Hepatocyte (in vitro differentiated cells): ENCODE measurements around the gene CPM. TPM values are rescaled to one million over a fixed set of nuclear protein-coding genes. Genes with fewer than 3 reads are reported as not detected.

Experiments
- DNase-seq: peaks from one replicate; pipeline ENCODE4 v3.0.0-alpha.2; 2016; ENCODE audit warnings: low spot score
- H2AFZ ChIP-seq: fragments of 200-600 bp; sonication (generic); 2 replicates; pipeline ENCODE4 v1.6.0; 2016; ENCODE audit warnings: antibody characterized with exemption, mild to moderate bottlenecking
- H3K27ac ChIP-seq: fragments of 200-600 bp; sonication (generic); 2 replicates; pipeline ENCODE4 v1.5.1; 2016; ENCODE audit warnings: mild to moderate bottlenecking
- H3K27me3 ChIP-seq: fragments of 200-600 bp; sonication (generic); 2 replicates; pipeline ENCODE4 v1.6.1; 2016
- H3K36me3 ChIP-seq: fragments of 200-600 bp; sonication (generic); replicated peaks from 2 replicates; pipeline ENCODE4 v1.5.1; 2016; ENCODE audit warnings: low read depth; ENCODE audit not compliant: insufficient read depth
- H3K4me1 ChIP-seq: fragments of 200-600 bp; sonication (generic); 2 replicates; pipeline ENCODE4 v1.5.1; 2016; ENCODE audit warnings: mild to moderate bottlenecking, moderate library complexity; ENCODE audit not compliant: insufficient read depth
- H3K4me2 ChIP-seq: fragments of 200-600 bp; sonication (generic); 2 replicates; pipeline ENCODE4 v1.6.0; 2016
- H3K4me3 ChIP-seq: fragments of 200-600 bp; sonication (generic); 2 replicates; pipeline ENCODE4 v1.5.1; 2016; ENCODE audit warnings: mild to moderate bottlenecking
- H3K79me2 ChIP-seq: fragments of 200-600 bp; sonication (generic); 2 replicates; pipeline ENCODE4 v1.6.0; 2017; ENCODE audit warnings: mild to moderate bottlenecking
- H3K9me2 ChIP-seq: fragments of 200-600 bp; sonication (generic); replicated peaks from 2 replicates; pipeline ENCODE4 v1.6.0; 2017; ENCODE audit warnings: mild to moderate bottlenecking; ENCODE audit not compliant: insufficient read depth
- H3K9me3 ChIP-seq: fragments of 200-600 bp; sonication (generic); 2 replicates; pipeline ENCODE4 v1.5.1; 2016; ENCODE audit warnings: low read depth, mild to moderate bottlenecking
- H4K20me1 ChIP-seq: fragments of 200-600 bp; sonication (generic); 2 replicates; pipeline ENCODE4 v1.6.0; 2016; ENCODE audit warnings: mild to moderate bottlenecking; ENCODE audit not compliant: insufficient read depth, poor library complexity, severe bottlenecking
- CTCF ChIP-seq: fragments of 200-600 bp; sonication (generic); IDR thresholded peaks from 2 replicates; pipeline ENCODE4 v1.5.1; 2016; ENCODE audit warnings: antibody characterized with exemption, mild to moderate bottlenecking; ENCODE audit not compliant: poor library complexity
- EZH2 ChIP-seq: fragments of 200-600 bp; sonication (generic); IDR thresholded peaks from 2 replicates; pipeline ENCODE4 v1.6.1; 2016; ENCODE audit warnings: antibody characterized with exemption, mild to moderate bottlenecking, borderline replicate concordance
- EZH2phosphoT487 ChIP-seq: fragments of 200-600 bp; sonication (generic); IDR thresholded peaks from one replicate; pipeline ENCODE4 v1.6.1; 2018; ENCODE audit warnings: antibody characterized with exemption, mild to moderate bottlenecking, low read depth, moderate library complexity; ENCODE audit not compliant: unreplicated experiment, severe bottlenecking
- WGBS: methylation state at CpG from one replicate; pipeline ENCODE4 v1.1.6; 2016; ENCODE audit warnings: low lambda C conversion rate; ENCODE audit errors: missing lambda C conversion rate; 5-methylcytosine and 5-hydroxymethylcytosine counted together
- polyA plus RNA-seq: library from polyadenylated mRNA; unstranded; fragments of >200 nt; fragmentation: Nextera tagmentation; extraction: Ambion mirVana; gene quantifications from 2 replicates; pipeline ENCODE4 v1.2.1, GENCODE V29; 2016
- total RNA-seq: library from RNA; depleted of rRNA; stranded (reverse); fragments of >200 nt; gene quantifications from 2 replicates; pipeline ENCODE4 v1.2.3, GENCODE V29; 2014

Gene CPM
- total and polyA plus RNA-seq, 2 experiments from 2014 or later = 26.8 to 28.0 TPM

- no peaks in the 10 kb centered on the region for H3K36me3 ChIP-seq
- H2AFZ ChIP-seq = no peak overlapping the region
- no peaks in the 10 kb centered on the region for H3K4me1 ChIP-seq
- H3K27me3 ChIP-seq = no peaks in the 10 kb centered on the region
- no peaks in the 10 kb centered on the region for H3K9me3 ChIP-seq
- 93% methylated on average over 1 of the region's 1 CpG for WGBS
- H3K79me2 ChIP-seq = no peaks in the 10 kb centered on the region
- H3K9me2 ChIP-seq = no peaks in the 10 kb centered on the region
- no peak overlapping the region for H3K4me2 ChIP-seq
- no peaks in the 10 kb centered on the region for H4K20me1 ChIP-seq
- no peak overlapping the region for H3K27ac ChIP-seq
- H3K4me3 ChIP-seq = no peak overlapping the region
- no peak for DNase-seq
- no peak for TF ChIP-seq EZH2phosphoT487
- no peak for TF ChIP-seq EZH2
- no peak for TF ChIP-seq CTCF
These were observed 38.0 kb upstream of the CPM start for GRCh38 chr12:68970951-68971350.

- no peaks in the 10 kb centered on the region for H4K20me1 ChIP-seq
- no peak overlapping the region for H3K4me3 ChIP-seq
- TF ChIP-seq CTCF (no peak), EZH2 (no peak), EZH2phosphoT487 (no peak)
- H3K79me2 ChIP-seq = no peaks in the 10 kb centered on the region
- H3K4me2 ChIP-seq = no peak overlapping the region
- H3K36me3 ChIP-seq = no peaks in the 10 kb centered on the region
- DNase-seq = no peak
- H3K27ac ChIP-seq = no peak overlapping the region
- no peaks in the 10 kb centered on the region for H3K4me1 ChIP-seq
- H2AFZ ChIP-seq = no peak overlapping the region
- no peaks in the 10 kb centered on the region for H3K27me3 ChIP-seq
- no peaks in the 10 kb centered on the region for H3K9me3 ChIP-seq
- H3K9me2 ChIP-seq = no peaks in the 10 kb centered on the region
These were observed 37.3 kb upstream of the CPM start for GRCh38 chr12:68970306-68970705.

- Histone ChIP-seq H3K27ac (no peak overlapping the region), H3K9me2 (no peaks in the 10 kb centered on the region), H3K4me1 (peaks cover 19% of the 10 kb centered on the region), H3K36me3 (no peaks in the 10 kb centered on the region), H3K79me2 (no peaks in the 10 kb centered on the region), H3K4me2 (no peak overlapping the region), H3K27me3 (no peaks in the 10 kb centered on the region), H3K4me3 (no peak overlapping the region), H2AFZ (no peak overlapping the region), H4K20me1 (no peaks in the 10 kb centered on the region), H3K9me3 (no peaks in the 10 kb centered on the region)
- WGBS = 58% methylated on average over 3 of the region's 3 CpGs
- DNase-seq = no peak
- TF ChIP-seq EZH2phosphoT487 (no peak), EZH2 (no peak), CTCF (no peak)
These were observed 34.1 kb upstream of the CPM start for GRCh38 chr12:68967046-68967445.
